ENCODE results near the gene FOXP1. TPM values are rescaled to one million over a fixed set of nuclear protein-coding genes. Genes with fewer than 3 reads are reported as not detected.
A peak's percentile ranks its signal among the peaks of the same experiment; 100 is the strongest.

The FOXP1 gene
- total RNA-seq, 1 donor from 2014 or later: 107 TPM

GRCh38 chr3:71502066-71502625 is 81.4 kb downstream of the FOXP1 start:
- H3K4me1 Mint-ChIP-seq (ENCODE audit: low read depth, unreplicated experiment): peaks cover 58% of the 10 kb centered on the region

GRCh38 chr3:71500696-71501095 is 82.8 kb downstream of the FOXP1 start:
- no peaks in the 10 kb centered on the region for H3K36me3 ChIP-seq (ENCODE audit: insufficient read depth, low read length)
- no peaks in the 10 kb centered on the region for H3K9me3 ChIP-seq (ENCODE audit: insufficient read depth, low read depth, low read length)
- H3K4me3 ChIP-seq (ENCODE audit: insufficient read depth, low read depth, low read length): no peak overlapping the region
- H3K36me3 Mint-ChIP-seq (ENCODE audit: low read depth, unreplicated experiment): peaks cover 14% of the 10 kb centered on the region
- peaks cover 54% of the 10 kb centered on the region for H3K4me1 ChIP-seq (ENCODE audit: insufficient read depth, low read length)
- H3K27ac Mint-ChIP-seq (ENCODE audit: unreplicated experiment): peak overlapping the region; percentile 9
- no peaks in the 10 kb centered on the region for H4K20me1 ChIP-seq (ENCODE audit: insufficient read depth, low read length)
- H3K27me3 ChIP-seq (ENCODE audit: insufficient read depth, low read length): no peaks in the 10 kb centered on the region
- H3K27me3 Mint-ChIP-seq (ENCODE audit: low read depth, unreplicated experiment): no peaks in the 10 kb centered on the region
- no peak overlapping the region for H3K9ac ChIP-seq (ENCODE audit: low read length)
- peaks cover 64% of the 10 kb centered on the region for H3K4me1 Mint-ChIP-seq (ENCODE audit: low read depth, unreplicated experiment)
- H3K27ac ChIP-seq (ENCODE audit: low read depth, low read length): no peak overlapping the region
- H3K4me3 Mint-ChIP-seq (ENCODE audit: unreplicated experiment): no peak overlapping the region
- no peak overlapping the region for H2AFZ ChIP-seq (ENCODE audit: low read depth, low read length)
- DNase-seq (ENCODE audit: low read depth) (no peak), FAIRE-seq (no peak)
- H3K79me2 ChIP-seq (ENCODE audit: insufficient read depth, low read length): peaks cover 77% of the 10 kb centered on the region
- TF ChIP-seq EZH2 (IDR thresholded peaks at IDR 0.05; ENCODE audit: insufficient read depth, low read length): no peak
- TF ChIP-seq, protein P1, sequence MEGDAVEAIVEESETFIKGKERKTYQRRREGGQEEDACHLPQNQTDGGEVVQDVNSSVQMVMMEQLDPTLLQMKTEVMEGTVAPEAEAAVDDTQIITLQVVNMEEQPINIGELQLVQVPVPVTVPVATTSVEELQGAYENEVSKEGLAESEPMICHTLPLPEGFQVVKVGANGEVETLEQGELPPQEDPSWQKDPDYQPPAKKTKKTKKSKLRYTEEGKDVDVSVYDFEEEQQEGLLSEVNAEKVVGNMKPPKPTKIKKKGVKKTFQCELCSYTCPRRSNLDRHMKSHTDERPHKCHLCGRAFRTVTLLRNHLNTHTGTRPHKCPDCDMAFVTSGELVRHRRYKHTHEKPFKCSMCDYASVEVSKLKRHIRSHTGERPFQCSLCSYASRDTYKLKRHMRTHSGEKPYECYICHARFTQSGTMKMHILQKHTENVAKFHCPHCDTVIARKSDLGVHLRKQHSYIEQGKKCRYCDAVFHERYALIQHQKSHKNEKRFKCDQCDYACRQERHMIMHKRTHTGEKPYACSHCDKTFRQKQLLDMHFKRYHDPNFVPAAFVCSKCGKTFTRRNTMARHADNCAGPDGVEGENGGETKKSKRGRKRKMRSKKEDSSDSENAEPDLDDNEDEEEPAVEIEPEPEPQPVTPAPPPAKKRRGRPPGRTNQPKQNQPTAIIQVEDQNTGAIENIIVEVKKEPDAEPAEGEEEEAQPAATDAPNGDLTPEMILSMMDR (IDR thresholded peaks at IDR 0.05; ENCODE audit: insufficient read depth, low read depth, low read length): no peak
- no peak overlapping the region for H3K4me2 ChIP-seq (ENCODE audit: low read length)
- no peaks in the 10 kb centered on the region for H3K9me3 Mint-ChIP-seq (ENCODE audit: unreplicated experiment)

More at GRCh38 chr3:71502066-71502625, 81.4 kb downstream of the FOXP1 start:
- peaks cover 41% of the 10 kb centered on the region for H3K4me1 ChIP-seq (ENCODE audit: insufficient read depth, low read length)
- H3K9me3 Mint-ChIP-seq (ENCODE audit: unreplicated experiment): no peaks in the 10 kb centered on the region
- no peak overlapping the region for H2AFZ ChIP-seq (ENCODE audit: low read depth, low read length)
- peak overlapping the region; percentile 98 for H3K27ac ChIP-seq (ENCODE audit: low read depth, low read length)
- H3K36me3 ChIP-seq (ENCODE audit: insufficient read depth, low read length): no peaks in the 10 kb centered on the region
- peaks cover 22% of the 10 kb centered on the region for H3K36me3 Mint-ChIP-seq (ENCODE audit: low read depth, unreplicated experiment)
- FAIRE-seq: no peak
- no peaks in the 10 kb centered on the region for H3K27me3 ChIP-seq (ENCODE audit: insufficient read depth, low read length)
- no peak overlapping the region for H3K4me2 ChIP-seq (ENCODE audit: low read length)
- TF ChIP-seq, protein P1 (IDR thresholded peaks at IDR 0.05; ENCODE audit: insufficient read depth, low read depth, low read length): no peak
- TF ChIP-seq EZH2 (IDR thresholded peaks at IDR 0.05; ENCODE audit: insufficient read depth, low read length): no peak
- H3K9me3 ChIP-seq (ENCODE audit: insufficient read depth, low read depth, low read length): no peaks in the 10 kb centered on the region
- peak overlapping the region; percentile 67 for H3K27ac Mint-ChIP-seq (ENCODE audit: unreplicated experiment)
- H4K20me1 ChIP-seq (ENCODE audit: insufficient read depth, low read length): no peaks in the 10 kb centered on the region
- H3K4me3 Mint-ChIP-seq (ENCODE audit: unreplicated experiment): no peak overlapping the region
- no peak for DNase-seq (ENCODE audit: low read depth)
- no peaks in the 10 kb centered on the region for H3K27me3 Mint-ChIP-seq (ENCODE audit: low read depth, unreplicated experiment)
- H3K4me3 ChIP-seq (ENCODE audit: insufficient read depth, low read depth, low read length): no peak overlapping the region
- H3K79me2 ChIP-seq (ENCODE audit: insufficient read depth, low read length): peaks cover 85% of the 10 kb centered on the region
- H3K9ac ChIP-seq (ENCODE audit: low read length): no peak overlapping the region

DNA sequence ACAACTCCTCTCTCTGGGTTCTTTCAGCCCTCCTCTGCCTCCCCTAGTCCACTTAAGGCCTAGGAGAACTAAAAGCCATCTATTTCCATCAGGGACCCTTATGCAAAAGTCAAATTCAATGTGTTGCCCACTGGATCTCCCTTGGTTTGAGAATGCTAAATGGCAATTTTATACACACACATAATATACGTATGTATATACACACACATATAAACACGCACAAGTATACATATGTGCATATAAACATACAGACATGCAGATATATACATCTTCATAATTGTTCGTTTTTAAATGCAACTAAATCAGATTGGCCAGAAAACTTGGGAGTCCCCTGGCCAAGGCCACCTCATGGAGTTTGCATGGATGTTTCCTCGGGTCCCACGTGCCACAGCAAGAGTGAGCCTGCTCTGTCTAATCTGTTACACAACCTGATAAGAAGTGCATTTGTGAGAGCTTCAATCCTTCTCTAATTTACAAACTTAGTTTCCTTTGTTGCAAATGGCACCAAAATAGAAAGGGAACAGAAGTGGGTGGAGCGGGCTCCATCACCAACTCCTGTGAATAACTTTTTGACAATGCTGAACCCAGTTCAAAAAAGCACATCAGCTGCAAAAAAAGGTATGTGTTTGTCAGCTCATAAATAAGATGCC is 84.2 kb downstream of the FOXP1 start:
- TF ChIP-seq, protein P1 (IDR thresholded peaks at IDR 0.05; ENCODE audit: insufficient read depth, low read depth, low read length): no peak
- no peak for TF ChIP-seq EZH2 (IDR thresholded peaks at IDR 0.05; ENCODE audit: insufficient read depth, low read length)
- Histone ChIP-seq H3K9ac (ENCODE audit: low read length) (no peak overlapping the region), H3K9me3 (ENCODE audit: insufficient read depth, low read depth, low read length) (no peaks in the 10 kb centered on the region), H3K27me3 (ENCODE audit: insufficient read depth, low read length) (no peaks in the 10 kb centered on the region), H3K27ac (ENCODE audit: low read depth, low read length) (peak overlapping the region; percentile 15), H4K20me1 (ENCODE audit: insufficient read depth, low read length) (no peaks in the 10 kb centered on the region), H3K36me3 (ENCODE audit: insufficient read depth, low read length) (no peaks in the 10 kb centered on the region), H3K4me2 (ENCODE audit: low read length) (no peak overlapping the region), H3K79me2 (ENCODE audit: insufficient read depth, low read length) (peaks cover 86% of the 10 kb centered on the region), H3K4me3 (ENCODE audit: insufficient read depth, low read depth, low read length) (no peak overlapping the region), H2AFZ (ENCODE audit: low read depth, low read length) (no peak overlapping the region), H3K4me1 (ENCODE audit: insufficient read depth, low read length) (peaks cover 48% of the 10 kb centered on the region)
- DNase-seq (ENCODE audit: low read depth): no peak
- no peak for FAIRE-seq
- Mint-ChIP-seq H3K36me3 (ENCODE audit: low read depth, unreplicated experiment) (peaks cover 11% of the 10 kb centered on the region), H3K27ac (ENCODE audit: unreplicated experiment) (peak overlapping the region; percentile 30), H3K9me3 (ENCODE audit: unreplicated experiment) (no peaks in the 10 kb centered on the region), H3K4me3 (ENCODE audit: unreplicated experiment) (no peak overlapping the region), H3K27me3 (ENCODE audit: low read depth, unreplicated experiment) (no peaks in the 10 kb centered on the region), H3K4me1 (ENCODE audit: low read depth, unreplicated experiment) (peaks cover 63% of the 10 kb centered on the region)

All from astrocyte (in vitro differentiated cells and primary cell).